NCI-H2107 (cell line): ENCODE results near the gene RTP2.
A peak's percentile ranks its signal among the peaks of the same experiment; 100 is the strongest.

Experiments used
- DNase-seq: peaks from one replicate; lab custom pipeline; 2025; lab: John Stamatoyannopoulos, UW

RTP2 gene

DNA sequence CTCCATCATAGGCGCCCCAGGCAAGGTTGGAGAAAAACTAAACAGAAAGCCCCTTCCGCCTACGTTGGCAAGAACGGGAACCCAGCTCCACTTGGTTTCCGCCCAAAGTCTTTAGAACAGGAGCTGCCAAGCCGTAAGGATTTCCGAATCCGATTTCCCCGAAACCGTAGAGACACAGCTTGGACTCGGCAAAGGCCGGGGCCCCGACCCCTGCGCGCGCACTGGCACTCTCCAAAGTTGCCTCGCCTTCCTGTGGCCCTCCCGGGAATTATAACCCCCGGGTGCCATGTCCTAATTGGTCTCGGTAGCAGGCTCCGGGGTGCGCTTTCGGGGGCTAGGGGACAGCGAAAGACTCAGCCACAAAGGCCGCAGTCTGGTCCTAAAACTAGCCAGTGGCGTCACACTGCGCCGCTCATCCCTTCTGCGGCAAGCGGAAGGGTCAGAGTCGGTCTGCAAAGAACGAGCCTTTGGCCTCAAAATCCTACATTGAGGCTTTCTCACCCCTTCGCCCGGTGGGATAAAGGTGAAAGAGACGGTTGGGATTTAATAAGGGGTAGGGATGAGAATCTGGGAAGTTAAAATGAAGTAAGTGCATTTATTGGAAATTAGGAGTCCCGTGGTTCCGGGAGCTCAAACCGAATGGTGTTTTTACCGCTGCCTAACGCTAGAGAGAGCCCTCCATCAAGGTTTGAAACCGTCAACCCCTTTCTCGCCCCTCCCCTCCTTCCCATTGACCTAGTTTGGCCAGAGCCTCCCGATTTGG, 36.2 kb upstream of the RTP2 start:
- DNase-seq = peak; percentile 86

DNA sequence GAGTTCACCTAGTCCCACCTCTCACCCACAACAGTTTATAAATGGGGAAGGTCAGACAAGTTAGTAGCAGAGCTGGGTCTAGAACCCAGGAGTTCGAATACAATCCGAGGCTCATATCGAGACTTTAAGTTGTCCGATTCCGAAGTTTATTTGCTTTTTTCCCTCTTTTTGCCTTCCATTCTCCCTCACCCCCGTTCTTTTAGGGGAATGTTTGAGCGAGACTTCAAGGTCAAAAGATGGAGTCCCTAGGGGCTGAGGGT, 35.6 kb upstream of the RTP2 start:
- DNase-seq = no peak

DNA sequence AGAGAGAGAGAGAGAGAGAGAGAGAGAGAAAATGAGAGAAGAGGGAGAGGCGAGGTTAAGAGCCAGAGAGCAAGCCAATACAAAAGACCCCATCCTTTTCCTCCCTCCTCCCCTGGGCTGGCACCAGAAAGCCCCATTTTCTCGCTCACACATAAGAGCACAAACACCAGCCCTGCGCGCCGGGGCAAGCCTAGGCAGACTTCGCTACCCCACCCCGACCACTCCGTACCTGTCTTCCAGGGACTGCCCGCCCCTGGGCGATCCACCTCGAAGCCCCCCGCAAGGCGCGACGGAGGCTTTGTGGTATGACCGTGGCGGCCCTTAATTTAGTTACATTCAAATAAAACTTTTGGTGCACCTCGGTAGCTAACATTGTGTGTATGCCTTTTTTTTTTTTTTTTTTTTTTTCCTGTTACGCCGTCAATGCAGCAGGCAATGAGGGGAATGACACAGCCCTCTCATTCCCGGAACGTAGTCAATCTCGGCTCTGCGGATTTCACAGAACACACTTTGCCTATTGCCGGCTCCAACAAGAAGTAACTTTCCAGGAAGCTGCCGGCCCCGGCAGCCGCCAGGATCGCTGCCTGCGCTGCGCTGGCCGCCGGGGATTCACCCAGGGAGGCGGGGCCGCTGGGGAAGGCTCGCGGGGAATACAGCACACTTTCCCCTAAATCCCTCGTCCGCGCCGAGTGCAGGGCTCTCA, 35.2 kb upstream of the RTP2 start:
- peak; percentile 24 for DNase-seq

DNA sequence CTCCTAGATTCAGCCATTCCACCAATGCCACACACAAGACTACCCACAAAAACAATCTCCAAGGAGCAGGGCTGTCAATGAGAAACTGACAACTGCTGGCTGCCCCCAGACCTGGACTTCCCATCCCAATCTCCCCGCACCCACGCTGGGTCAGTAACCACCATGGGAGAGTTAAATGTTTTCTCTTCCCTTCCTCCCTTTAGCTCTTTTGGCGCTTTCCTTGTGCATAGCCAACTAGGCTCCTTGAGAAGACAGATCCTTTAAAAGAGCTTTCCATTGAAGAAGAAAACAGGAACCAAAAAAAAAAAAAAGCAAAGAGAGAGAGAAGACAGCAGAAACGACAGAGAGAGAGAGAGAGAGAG, 34.6 kb upstream of the RTP2 start:
- no peak for DNase-seq

DNA sequence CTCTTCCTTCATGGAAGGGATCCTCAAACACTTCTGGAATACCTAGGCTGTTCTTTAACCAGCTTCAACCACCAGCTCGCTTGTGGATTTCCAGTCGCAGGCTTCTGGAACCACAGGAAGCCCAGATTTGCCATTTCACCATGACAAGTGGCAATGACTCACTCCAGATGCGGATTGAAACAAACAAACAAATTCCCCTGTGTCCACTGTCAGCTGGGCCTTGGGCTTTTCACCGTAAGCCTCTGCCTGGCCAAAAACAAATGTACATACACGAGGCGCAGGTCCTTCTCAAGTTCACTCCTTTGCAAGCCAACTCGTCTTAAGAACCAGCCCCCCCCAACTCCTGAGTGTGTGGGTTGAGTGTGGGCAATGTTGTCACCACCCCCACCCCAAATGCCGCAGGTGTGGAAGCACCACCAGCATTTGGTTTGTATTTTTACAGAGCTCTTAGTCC, 34.1 kb upstream of the RTP2 start:
- peak; percentile 30 for DNase-seq

DNA sequence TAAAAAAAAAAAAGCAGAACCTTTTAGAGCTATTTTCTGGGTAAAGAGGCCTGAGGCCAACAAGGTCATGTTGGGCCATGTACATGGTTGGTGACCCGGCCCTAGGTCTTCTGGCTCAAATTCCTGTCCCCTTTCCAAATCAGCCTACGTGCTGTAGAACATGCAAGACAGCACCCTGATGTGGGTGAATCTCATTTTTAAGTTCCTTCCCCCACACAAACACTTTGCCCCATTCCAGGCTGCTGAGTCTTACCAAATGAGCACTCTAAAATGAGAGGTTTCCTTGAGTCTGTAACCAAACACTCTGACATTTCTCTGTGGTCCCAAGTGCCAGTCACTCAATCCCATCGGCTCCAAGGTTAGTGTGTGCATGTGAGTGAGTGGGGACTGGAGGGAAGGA, 33.5 kb upstream of the RTP2 start:
- DNase-seq = no peak

DNA sequence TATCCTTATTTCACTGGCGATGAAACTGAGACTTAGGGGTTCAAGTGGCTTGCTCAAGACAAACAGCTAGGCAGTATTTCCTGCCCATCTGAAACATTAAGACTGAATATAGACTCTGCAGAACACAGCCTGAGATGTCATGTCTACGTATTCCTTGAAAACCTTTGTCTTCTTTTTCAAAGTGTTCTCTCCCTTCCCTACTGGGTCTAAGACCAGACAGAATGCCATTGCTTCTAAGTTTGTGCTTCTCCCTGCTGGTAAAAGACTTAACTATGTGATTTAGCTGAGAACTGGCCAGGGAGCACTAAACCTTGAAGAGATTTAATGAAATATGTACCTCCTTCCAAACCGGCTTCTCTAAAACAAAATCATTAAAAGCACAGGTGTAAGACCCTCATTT, 33.0 kb upstream of the RTP2 start:
- no peak for DNase-seq

DNA sequence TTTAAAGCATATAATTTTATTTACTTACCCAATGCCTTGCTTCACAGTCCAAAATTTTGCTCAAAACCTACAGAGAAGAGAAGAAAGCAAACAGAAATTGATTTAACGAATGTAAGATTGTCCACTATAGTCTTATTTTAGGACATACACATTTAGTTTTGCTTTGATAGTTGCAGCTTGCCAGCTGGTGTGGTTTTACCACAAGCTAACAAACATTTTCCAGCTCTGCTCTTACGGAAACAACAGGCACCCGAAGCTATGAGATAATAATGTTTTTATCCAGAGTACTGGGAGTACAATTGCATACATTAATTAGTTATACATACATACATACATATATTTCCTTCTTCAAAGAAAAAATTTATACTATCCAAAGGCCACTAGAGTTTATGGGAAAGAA, 32.5 kb upstream of the RTP2 start:
- no peak for DNase-seq

DNA sequence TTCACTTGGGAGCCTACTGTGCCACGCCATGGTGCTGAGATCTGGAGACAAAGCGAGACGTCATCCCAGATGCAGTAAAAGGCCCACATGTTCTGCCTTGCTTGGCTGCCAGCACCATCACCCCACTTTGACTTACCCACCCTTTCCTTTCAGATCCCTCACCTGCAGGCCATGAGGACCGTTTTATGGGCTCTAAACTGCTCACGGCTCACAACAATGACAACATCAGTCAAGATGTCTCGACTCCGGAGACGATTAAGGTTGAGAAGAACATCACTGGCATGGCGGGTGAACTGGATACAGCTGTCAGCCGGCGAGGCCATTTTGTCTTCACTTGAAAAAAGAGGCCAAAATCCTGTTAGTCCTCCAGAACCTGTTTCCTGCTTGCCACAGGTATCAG, 31.0 kb upstream of the RTP2 start:
- DNase-seq = no peak

DNA sequence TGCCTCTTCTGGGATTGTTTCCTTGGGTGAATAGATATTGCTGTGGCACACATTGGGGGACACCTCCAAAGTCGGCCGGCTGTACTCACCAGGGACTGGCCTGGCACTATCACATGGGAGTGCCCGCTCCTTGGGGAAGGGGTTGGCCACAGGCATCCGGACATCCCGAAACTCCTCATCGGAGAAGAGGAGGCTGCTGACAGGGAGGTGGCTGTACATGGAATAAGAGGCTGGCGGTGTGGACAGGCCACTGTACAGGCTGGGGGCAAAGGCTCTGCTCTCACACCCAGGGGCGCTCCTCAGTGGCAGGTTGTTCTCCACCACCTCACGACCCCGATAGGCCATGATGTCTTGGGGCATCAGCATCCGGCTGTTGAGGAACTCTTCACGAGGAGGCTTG, 27.2 kb upstream of the RTP2 start:
- DNase-seq = no peak

DNA sequence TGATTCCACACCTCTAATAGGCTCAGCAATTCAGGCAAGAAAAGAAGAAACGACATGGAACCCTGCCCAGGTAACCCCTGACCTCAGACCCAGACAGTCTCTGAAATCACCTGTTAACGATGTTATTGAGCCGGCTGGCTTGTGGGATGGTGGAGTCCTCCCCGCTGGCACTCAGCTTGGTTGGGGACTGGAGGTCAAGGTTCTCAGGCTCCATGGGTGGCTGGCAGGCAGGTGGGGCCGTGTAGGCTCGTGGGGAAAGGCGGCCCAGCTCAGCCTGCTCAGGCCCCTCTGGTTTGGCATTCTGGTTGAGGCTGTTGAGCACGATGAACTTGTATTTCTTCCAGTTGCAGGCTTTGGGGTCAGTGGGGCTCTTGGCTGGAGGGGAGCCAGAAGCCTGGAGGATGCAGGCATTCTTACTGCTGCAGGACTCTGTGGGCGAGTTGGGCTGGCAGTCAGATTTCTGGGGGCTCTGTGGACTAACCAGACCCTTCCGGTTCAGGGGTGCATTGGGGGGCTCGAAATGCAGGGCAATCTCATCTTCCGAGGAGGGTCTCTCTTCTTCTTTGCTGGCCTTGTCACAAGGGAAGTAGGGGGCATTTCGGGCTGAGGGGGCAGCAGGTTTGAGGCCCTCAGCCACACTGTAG, 26.7 kb upstream of the RTP2 start:
- no peak for DNase-seq

DNA sequence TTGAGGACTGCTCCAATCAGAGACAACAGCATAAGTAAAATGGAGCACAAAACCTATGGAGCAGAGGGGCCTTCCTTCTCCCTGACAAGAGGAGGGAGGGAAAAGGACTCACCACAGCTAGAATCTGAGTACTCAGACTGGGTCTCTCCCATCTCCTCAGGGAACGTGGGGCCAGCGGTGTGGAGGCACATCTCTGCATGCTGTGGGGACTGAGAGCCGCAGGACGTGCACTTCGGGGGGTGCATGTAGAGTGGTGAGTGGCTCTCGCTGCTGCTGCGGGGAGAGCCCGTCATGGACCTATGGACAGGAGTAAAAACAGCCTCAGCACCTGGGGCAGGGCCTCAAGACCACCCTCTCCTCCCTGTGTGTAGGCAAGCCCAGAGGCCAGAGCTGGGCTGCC, 25.9 kb upstream of the RTP2 start:
- no peak for DNase-seq

DNA sequence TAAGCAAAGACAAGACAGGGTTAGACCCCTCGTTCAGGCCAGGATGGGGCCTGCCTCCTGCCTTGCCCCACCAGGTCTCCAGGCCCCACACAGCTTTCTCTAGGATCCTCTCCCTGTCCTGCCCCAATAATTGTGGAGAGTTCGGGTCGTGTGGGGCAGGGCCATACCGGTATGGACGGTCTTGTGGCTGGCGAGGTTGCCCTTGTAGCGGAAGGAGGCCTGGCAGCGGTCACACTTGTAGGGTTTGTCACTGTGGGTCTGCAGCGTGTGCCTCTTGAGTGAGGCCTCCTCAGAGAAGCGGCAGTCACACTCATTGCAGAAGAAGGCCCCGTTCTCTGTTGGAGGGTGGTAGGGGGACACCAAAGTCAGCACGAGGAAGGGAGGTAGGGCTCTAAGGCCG, 24.2 kb upstream of the RTP2 start:
- no peak for DNase-seq

DNA sequence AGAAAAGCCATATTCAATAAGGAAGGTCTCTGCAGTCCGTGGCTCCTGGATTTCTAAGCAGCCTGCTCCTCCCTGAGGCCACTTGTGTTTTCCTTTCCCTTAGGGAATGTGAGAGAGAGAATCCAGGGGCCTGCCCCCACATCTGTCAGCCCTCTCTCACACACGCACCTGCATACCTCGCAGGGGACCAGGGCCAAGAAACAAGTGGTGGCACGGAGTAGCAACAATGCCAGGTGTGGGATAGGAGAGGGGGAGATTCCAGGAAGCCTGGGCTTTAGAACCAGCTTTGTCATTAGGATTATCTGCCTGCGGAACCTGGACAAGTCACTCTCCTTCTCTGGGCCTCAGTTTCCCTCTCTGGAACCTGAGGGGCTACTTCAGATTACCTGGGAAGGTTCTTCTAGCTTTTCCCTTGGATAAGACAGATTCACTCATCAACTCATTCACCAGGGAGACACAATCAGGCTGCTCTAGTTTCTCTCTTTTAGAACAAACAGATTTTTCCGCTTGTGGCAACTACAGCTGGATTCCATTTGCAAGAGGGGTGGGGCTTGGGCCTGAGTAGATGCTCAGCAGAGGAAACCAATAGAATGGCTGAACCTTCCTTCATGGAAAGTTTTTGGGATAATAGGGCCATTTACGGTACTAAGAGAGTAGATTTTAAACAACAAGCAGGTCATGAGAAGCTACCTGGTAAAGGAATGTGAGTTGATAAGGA, 23.5 kb upstream of the RTP2 start:
- DNase-seq = no peak

DNA sequence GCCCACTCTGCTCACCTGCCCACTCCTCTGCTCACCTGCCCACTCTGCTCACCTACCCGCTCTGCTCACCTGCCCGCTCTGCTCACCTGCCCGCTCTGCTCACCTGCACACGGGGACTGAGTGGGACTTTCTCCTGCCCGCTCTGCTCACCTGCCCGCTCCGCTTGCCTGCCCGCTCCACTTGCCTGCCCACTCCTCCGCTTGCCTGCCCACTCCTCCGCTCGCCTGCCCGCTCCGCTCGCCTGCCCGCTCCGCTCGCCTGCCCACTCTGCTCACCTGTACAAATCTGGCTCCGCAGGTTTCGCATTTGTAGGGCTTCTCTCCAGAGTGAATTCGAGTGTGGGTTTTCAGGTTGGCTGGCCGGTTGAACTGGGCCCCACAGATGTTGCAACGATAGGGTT, 22.9 kb upstream of the RTP2 start:
- no peak for DNase-seq

DNA sequence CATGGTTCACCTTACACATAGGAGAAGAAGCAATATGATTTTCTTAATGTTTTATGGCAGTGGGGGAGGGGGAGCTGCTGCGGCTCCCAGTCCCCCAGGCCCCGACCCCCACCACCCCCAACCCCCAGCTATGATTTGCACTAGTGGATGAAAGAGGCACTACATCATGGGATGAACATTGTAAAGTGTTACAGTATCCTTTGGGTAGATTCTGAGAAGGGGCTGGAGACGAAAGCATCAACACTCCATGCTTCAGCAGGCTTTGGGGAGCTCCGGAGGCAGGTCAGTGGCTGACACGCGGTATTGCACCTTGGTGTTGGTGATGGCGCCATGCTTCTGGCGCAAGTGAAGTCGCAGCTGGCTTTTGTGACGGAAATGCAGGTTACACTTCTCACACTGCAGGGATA, 19.9 kb upstream of the RTP2 start:
- no peak for DNase-seq

DNA sequence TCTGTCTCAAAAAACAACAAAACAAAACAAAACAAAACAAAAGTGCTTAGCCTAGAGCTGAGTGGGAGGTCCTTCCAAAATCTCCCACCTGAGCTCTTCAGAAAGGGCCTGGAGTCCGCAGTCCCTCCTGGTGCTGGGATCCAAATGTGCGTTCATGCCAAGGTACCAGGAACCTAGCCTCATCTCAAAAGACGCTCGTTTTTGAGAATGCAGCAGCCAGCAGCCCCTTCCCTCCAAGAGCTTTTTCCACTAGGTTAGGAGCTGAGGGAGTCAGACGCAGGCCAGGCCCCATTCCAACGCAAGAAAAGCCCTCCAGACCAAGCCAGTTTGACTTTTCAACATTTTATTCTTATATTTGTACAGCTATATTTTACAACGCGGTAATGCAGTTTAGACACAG, 18.7 kb upstream of the RTP2 start:
- DNase-seq = no peak

DNA sequence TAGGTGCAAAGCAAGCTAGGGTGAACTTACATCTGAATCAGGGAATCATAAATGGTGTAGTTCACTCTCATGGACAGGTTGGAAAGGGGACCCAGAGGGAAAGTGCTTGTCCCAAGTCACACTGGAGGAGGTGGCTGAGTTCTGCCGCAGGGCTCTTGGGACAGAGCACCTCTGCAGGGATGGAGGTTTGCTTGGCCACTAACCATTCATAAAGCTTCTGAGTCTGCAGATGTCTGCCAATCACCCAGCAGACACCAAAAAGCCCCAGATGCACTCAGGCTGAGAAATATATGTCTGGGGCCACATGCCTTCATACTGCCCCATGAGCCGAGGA, 17.9 kb upstream of the RTP2 start:
- no peak for DNase-seq

DNA sequence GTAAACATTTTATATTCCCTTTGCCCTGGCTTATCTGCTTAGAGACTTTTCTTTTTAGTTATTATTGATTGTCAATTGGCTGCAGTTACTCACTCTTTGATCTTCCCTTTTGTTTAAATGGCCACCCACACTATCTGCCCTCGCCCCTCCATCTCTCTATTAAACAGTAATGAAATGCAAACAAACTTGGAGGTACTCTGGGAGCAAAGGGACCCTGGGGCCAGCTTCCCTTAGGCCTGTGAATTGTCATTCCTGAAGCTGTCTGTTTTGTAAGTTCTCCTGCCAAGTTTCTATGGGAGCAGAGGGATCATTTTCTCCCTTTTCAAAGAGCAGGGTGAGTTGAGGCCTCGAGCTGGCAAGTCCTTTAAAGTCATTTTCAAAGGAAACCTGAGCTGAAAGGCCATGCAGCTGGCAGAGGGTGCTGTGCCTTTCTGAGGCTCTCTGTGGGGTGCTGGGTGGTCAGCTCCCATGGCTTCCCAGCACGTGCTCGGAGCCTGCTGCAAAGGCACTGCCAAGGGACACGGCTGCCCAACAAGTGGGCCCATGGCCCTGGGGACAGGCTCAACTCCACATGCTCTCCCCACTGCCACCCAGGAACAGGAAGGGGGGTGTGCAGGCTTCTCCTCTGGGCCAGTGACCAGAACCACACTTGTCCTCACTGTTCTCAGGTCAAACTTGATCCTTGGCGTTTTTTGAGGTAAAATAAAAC, 17.4 kb upstream of the RTP2 start:
- peak; percentile 85 for DNase-seq

DNA sequence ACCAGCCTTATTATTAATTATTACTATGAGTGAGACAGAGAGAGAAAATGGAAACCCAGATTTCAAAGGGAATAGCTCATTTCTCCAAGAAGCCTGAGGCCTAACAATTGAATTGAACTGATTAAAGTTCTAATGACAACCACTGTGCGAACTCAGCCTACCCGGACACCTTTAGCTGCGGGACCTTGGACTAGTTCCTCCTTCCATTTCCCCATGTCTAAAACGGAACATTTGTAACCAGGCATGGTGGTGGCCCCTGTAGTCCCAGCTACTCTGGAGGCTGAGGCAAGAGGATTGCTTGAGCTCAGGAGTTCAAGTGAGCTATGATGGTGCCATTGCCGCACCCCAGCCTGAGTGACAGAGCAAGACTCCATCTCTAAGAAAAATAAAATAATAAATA, 16.4 kb upstream of the RTP2 start:
- DNase-seq = no peak

DNA sequence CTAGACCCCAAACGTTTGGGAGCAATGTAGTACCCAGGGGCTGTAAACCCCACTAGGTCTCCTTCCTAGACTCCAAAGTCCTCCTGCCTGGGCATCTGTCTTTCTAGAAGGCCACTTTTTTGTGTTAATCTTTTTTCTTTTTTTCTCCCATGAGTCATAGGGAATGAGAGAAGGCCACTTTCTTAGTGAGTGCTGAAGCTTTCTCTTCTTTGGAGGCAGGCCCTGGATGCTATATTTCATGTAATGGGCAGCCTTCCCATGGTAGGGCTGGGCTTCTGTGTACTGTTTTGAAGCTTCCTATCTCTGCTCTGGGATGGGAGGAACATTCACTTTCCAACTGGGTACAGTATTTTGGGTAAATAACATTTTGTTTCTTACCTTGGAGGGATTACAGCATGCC, 15.2 kb upstream of the RTP2 start:
- DNase-seq = no peak

DNA sequence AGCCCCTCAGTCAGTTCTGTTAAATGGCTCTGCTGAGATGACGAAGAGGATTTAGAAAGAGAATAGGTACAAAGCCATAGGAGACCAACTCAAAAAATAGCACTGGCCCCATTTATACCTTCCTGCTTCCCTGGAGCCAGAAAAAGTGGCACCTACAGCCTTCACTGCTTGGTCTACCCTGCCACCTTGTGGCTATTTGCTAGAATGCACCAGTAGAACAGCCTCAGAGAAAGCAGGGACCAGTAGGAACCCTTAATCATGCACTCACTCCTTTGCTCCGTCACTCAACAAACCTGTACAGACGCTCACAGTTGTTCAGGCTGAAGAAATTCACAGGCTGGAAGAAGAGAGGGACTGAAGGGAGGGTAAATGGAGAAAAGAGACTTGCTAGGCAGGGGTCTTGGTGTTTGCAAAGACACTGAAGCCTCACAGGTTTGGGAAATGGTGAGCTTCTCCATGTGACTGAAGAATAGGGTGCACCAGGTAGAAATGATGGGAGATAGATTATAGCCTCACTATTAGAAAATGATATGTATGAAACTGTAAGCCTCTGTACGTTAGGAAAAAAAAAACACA, 12.1 kb upstream of the RTP2 start:
- DNase-seq = peak; percentile 83
